GM21576 (cell line): ENCODE results near the gene ZNF41.
A peak's percentile ranks its signal among the peaks of the same experiment; 100 is the strongest.
"Not testable (repeated sequence)": the region's sequence is repeated elsewhere in the genome, so short reads cannot be mapped to it uniquely, and the experiment has no call there.

ENCODE experiments used
- ATAC-seq: cut with Tn5 transposase; IDR thresholded peaks from one replicate; pipeline ENCODE4 v1.9.1; 2021; ENCODE audit warnings: mild to moderate bottlenecking, moderate library complexity; ENCODE audit not compliant: unreplicated experiment

Gene ZNF41

DNA sequence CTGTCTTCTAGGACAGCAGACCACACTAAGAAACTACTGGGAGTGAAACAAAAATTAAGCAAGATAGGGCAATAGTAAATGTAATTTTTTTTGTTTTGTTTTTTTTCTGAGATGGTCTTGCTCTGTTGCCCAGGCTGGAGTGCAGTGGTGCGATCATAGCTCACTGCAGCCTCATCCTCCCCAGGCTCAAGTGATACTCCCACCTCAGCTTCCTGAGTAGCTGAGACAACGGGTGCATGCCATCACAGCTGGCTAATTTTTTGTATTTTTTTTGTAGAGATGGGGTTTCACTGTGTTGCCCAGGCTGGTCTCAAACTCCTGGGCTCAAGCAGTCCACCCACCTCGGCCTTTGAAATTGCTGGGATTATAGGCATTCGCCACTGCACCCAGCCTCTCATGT lies 9.1 kb upstream of the ZNF41 start:
- not testable (repeated sequence) for ATAC-seq

DNA sequence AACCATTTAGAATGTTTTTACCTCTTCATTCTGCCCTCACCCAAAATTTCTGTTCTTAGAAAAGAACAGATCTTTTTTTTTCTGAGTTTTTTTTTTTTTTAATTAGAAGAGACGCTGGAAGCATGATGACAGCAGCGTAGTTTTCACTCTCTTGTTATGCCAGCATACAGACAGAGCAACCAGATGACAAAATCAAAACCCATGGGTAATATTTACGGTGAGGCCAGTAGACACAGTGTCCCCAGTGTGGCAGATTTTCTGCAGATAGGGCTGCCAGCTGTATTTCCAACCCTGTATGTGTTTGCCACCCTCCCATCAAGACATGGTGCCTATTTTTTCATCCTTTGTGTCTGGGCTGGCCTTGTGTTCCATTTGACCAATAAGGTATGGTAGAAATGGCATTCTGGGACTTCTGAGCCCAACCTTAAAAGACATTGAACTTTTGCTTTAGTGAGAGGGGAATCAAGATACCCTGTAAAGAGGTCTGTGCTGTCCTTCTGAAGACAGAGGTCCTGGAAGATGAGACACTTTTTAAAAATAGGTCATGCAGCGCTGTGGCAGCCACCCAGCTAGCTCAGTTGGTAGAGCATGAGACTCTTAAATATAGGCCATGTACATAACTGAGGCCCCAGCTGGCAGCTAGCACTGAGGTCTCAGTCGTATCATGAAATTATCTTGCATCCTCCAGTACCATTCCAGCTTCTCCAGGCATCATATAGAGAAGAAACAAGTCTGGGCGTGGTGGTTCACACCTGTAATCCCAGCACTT lies 6.7 kb upstream of the ZNF41 start:
- no peak for ATAC-seq

DNA sequence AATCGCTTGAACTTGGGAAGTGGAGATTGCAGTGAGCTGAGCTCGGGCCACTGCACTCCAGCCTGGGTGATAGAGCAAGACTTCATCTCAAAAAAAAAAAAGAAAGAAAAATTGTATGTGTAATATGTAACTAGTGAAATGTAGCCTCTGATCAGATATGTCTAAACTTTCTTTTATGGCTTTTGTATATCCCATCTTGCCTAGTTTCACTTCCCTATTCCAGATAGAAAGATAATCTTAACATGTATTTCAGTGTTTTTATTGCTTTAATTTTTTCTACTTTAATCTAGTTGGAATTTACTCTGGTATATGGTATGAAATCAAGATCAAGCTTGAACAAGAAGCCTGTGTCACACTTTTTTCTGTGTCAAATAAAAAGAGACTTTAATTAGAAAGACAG lies 1.9 kb upstream of the ZNF41 start:
- no peak for ATAC-seq

DNA sequence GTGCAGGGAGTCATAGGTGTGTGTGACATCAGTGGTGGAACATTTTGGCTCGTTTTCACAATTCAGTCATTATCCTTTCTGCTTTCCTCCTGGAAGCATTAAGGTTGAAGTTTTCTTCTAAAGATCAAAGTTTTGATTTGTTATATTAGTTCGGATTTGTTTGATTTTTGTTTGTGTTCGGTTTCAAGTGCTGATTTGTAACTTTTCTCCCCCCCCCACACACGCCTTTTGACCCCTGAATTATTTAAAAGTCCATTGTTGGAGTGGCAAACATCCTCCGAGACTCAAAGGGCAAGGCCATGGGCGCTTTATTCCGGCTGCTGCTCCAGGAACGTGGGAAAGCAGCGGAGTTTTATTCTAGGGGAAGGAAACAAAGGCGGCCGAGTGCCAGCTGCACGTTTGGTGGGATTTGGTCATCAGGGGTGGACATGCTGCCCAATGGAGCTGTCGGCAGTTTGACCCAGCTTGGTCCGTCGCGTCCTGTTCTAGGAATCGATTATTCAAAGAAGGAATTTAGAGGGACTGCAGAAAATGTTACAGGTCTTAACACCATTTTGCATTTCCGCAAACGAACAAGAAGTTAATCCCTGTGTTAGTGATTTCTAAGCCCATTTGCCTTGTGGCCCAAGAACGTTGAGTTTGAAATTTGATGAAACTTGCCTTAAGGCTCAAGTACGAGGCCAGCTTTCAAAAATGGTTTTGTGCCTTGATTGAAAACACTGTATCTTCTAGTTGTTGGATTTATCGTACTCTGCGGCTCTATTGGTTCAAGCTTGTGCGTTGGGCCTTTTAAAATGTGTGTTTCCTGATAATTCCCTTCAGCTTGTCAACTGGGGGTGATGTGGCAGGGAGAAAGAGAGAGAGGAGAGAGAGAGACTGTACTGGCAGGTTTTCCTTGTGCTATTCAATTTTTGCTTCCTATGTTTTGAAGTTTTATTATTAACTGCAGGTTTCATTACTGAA lies 565 bp upstream of the ZNF41 start:
- ATAC-seq = no peak

DNA sequence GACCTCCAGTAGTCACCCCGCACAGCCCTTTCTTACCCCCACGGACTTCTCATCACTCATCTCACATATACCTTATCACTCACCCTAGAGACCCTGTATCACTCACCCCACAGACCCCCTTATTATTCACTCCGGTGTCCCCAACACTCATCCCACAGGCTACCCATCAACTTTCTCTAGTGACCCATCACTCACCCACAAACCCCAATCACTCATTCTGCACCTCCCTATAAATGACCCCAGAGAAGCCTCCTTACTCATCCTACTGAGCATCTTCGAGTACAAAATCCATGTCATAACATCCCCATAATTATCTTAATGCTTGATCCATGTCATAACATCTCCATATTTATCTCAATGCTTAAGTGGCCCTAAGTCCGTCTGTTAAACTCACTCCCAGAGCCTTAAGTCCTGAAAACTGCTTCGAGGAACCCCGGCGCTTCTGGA lies 934 bp downstream of the ZNF41 start:
- ATAC-seq = peak; percentile 3

DNA sequence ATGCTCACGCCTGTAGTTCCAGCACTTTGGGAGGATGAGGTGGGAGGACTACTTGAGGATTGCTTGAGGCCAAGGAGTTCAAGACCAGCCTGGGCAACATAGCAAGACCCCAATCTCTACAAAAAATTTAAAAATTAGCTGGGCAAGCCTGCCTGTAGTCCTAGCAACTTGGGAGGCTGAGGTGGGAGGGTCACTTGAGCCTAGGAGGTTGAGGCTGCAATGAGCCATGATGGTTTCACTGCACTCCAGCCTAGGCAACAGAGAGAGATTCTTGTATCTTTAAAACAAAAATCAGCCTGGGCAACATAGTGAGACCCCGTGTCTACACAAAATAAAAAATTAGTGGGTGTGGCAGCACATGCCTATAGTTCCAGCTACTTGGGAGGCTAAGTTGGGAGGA lies 1.9 kb downstream of the ZNF41 start:
- no peak for ATAC-seq

DNA sequence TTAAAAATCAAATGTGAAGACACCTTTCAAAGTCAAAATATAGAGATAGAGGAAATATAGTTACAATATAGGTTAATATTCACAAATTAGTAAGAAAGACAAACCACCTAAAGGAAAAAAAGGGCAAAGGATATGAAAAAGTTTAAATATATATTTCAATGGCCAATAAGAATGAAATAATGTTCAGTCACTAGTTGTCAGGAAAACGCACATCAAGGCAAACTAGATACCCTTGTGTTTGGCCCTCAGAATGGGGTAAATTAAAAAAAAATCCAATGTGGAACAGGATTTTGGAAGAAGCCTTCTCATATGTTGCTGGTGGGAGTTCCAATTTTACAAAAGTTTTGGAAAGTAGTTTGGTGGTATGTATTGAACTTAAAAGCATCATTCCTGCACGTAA lies 2.4 kb downstream of the ZNF41 start:
- ATAC-seq = no peak

DNA sequence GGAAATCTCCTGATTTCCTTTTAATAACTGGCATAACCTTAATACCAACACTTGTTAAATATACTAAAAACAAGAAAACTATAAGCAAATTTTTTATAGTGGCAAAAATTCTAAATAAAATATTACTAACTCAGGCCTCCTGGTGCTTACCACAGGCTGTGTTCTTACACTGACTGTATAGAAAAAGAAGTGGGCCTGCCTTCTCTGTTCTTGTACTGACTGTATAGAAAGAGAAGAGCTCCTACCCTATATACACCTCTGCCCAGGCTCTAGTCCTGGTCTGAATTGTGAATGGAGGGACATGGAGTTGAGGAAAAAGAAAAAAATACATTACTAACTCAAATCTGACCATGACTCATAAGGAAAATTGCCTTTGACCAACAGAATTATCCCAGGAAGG lies 7.5 kb downstream of the ZNF41 start:
- no peak for ATAC-seq

DNA sequence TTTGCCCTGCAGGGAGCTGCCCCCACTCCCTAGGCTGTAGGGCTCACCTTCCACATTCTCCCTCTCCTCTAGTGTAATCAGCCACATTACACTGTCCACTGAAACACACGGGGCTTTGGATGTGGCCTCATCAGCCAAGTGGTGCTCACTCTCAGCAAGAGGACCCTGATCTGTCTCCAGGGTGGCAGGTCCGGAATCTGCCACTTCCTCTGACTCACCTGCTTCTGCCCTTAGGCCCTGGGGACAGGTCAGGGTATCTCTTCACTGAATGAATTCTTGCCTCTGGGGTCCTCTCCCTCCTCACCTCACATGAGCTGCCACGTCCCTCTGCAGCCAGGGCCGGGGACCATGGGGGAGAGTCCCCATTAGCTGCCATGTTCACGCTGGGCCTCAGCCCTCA lies 15.9 kb downstream of the ZNF41 start:
- ATAC-seq = no peak

DNA sequence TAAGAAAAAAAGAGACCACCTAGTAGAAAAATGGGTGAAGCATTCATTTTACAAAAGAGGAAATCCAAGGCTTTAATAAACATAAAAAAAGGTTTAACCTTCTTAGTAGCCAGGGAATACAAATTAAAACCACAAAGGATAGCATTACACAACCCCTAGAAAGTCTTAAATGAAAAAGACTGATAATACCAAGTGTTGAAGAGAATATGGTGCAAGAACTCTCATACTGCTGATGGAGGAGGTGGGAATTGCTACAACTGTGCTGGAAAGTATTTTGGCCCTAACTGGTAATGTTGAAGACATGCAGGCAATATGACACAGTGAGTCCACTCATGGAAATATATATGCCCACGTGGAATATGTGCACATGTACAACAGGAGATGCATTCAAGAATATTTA lies 22.5 kb downstream of the ZNF41 start:
- ATAC-seq = no peak

DNA sequence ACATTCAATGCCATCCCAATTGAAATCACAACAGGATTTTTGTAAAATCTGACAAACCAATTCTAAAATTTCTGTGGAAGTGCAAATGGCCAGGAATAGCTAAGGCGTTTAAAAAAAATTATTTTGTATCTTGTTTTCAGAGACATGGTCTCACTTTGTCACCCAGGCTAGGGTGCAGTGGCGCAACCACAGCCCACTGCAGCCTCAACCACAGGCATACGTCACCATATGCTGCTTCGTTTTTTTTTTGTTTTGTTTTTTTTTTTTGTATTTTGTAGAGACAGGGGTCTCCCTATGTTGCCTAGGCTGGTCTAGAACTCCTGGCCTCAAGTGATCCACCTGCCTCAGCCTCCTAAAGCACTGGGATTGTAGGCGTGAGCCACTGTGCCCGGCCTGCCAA lies 24.5 kb downstream of the ZNF41 start:
- no peak for ATAC-seq

DNA sequence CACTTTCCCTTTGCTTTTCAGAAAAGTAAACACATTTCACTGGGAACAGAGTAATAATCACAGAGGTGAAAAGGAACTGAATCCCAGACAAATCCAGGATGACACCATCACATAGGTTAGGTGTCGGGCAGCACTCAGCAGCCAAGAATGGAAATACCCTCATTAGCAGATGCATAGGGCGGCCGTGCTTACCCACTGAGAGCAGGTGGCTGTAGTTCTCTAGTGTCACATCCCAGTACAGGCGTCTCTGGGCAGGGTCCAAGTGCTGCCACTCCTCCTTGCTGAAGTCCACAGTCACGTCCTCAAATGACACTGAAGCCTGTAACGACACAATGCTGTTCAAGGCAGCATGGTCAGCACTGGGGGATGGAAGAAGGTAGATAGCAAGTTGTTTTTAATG lies 26.9 kb downstream of the ZNF41 start:
- no peak for ATAC-seq

DNA sequence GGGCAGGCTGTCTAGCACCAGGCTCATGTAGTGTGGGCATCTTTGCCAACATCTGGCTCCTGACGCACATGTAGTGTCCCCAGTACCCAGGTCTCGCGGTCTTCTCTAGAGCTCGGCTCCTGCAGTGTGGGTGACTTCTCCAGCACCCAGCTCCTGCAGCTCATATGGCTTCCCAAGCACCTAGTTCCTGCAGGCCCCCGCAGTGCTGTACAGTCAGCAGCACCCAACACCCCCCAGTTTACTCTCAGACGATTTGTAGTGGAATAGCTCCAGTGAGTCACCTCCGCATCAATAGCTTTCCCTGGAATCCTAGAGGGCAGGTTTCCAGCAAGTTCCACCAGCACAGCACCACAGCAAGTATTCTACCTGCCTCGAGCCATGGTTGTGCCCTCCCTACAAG lies 30.9 kb downstream of the ZNF41 start:
- no peak for ATAC-seq

DNA sequence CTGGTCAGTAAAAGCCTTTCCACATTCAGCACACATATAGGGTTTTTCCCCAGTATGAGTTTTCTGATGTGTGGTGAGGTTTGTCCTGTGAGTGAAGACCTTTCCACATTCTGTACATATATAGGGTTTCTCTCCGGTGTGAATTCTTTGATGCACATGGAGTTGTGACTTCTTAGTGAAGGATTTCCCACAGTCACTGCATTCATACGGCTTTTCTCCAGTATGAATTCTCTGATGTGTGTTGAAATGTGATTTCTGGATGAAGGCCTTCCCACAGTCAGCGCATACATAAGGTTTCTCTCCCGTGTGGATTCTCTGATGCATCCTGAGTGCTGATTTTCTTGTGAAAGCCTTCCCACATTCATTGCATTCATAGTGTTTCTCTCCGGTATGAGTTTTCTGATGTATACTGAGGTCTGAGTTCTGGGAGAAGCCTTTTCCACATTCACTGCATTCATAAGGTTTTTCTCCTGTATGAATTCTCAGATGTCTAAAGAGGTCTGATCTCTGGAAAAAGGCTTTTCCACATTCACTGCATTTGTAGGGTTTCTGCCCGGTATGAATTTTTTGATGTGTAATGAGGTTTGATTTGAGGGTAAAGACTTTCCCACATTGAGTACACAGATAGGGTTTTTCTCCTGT lies 34.7 kb downstream of the ZNF41 start:
- ATAC-seq = no peak

DNA sequence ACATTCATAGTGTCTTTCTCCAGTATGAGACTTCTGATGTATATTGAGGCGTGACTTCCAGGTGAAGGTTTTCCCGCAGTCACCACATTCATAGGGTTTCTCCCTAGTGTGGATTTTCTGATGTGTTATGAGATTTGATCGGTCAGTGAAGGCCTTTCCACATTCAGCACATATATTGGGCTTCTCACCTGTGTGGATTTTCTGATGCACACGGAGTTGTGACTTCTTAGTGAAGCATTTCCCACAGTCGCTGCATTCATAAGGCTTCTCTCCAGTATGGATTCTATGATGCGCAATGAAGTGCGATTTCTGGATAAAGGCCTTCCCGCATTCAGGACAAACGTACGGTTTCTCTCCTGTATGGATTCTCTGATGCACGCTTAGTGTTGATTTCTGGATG lies 35.4 kb downstream of the ZNF41 start:
- ATAC-seq = no peak

DNA sequence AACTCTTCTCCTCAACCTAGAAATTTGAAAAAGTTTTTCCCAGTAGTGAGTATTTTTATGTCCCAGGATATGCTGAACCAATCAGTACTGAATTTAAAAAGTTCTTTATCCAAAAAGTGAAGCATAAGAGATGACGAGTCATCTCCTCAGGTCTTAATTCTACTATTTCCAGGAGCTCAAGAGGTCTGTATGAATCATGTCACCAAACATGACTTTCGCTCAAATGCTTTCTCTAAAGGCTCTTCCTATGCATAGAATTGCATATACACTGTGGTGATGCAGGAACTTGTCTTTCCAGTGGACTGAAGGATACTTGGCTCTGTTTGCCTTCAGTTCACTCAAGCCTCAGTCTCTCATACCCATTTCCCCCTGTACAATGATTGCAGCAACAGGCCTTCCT lies 36.1 kb downstream of the ZNF41 start:
- ATAC-seq = no peak

DNA sequence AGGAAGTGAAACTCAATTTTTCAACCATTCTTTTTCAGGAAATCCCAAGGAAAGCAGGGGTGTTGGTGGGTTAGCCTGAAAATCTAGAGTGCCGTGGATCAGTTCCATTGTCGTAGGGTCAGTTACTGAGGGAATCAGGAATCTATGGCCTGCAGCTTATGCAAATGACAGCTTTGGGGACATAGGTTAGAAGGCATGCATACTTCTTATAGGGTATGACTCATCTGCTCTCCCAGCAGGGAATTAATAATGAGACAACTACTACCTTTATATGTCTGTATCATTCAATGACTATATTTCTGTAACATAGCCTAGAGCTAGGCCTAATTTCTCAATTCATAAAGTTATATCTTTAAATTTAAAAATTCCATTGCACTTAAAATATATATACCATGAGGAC lies 36.6 kb downstream of the ZNF41 start:
- ATAC-seq = no peak

DNA sequence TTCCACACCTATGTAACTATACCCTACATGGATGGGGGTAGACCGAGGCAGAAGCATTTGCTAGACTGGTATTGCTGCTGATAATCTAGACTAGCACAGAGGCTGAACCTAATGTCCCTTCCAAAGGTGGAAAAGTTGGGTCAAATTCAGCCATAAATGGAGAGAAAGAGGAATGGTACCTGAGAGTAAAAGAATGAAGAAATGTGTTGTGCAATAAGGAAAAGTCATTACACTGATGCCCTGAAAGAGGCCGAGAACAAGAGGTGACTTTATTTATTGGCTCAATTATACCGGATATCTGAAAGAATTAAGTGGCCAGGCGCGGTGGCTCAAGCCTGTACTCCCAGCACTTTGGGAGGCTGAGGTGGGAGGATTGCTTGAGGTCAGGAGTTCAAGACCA lies 52.1 kb downstream of the ZNF41 start:
- no peak for ATAC-seq

DNA sequence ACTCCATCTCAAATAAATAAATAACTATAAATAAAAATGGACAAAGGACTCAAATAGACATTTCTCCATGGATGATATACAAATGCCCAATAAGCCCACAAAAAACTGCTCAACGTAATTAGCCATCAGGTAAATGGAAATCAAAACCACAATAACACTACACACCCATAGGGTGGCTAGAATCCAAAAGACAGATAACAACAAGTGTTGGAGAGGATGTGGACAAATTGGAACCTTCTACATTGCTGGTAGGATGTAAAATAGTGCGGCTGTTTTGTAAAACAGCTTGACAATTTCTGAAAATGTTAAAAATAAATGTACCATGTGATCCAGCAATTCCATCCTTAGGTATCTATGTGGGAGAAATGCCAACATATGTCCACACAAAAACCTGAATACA lies 60.6 kb downstream of the ZNF41 start:
- no peak for ATAC-seq

DNA sequence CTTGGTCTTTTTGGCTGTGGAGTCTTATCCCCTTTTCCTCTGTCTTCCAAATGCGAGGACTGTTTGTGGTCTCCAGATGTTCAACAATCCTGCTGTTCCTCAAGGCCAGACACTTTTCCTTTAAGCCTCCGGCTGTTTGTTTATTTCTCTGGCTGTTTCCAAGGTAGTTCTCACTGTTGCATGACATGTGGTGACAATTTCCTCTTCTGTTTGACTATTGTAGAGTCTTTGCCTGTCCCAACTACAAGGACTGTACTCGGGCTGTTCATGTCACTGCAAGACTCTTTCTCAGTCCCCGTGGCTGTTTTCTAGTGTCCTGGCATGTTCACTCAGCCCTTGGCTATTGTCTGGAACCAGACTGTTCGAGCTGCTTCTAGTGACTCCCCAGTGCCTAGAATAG lies 62.1 kb downstream of the ZNF41 start:
- no peak for ATAC-seq

DNA sequence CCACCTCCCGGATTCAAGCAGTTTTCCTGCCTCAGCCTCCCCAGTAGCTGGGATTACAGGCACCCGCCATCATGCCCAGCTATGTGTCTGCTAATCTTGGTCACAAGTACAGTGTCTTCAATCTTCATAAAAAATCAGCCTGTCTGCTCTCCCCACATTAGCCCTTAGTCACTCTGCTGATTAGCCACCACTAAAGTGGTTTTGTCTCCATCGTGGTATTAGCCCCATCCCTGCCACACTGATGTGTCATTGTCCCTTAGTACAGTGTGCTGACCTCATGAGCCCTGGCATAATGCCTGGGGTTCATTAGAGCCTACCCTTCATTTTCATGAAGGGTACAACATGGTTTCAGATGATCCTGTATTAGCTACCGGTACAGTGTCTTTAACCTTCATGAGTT lies 62.8 kb downstream of the ZNF41 start:
- no peak for ATAC-seq

DNA sequence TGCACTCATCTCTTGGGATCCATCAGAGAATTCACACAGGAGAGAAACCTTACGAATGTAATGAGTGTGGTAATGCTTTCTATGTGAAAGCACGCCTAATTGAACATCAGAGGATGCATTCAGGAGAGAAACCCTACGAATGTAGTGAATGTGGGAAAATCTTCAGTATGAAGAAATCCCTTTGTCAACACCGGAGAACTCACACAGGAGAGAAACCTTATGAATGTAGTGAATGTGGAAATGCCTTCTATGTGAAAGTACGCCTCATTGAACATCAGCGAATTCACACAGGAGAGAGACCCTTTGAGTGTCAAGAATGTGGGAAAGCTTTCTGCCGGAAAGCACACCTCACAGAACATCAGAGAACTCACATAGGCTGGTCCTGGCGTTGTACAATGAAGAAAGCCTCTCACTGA lies 69.8 kb downstream of the ZNF41 start:
- ATAC-seq = no peak
